GM19023 (cell line): ENCODE results near the gene CPAMD8.
"Not testable (repeated sequence)": the region's sequence is repeated elsewhere in the genome, so short reads cannot be mapped to it uniquely, and the experiment has no call there.

Experiments
- ATAC-seq: cut with Tn5 transposase; IDR thresholded peaks from one replicate; pipeline ENCODE4 v1.9.1; 2021; ENCODE audit warnings: mild to moderate bottlenecking, moderate library complexity; ENCODE audit not compliant: unreplicated experiment

CPAMD8 gene

GRCh38 chr19:17043744-17044143, 17.1 kb upstream of the CPAMD8 start:
- no peak for ATAC-seq

- ATAC-seq: no peak
These were observed 15.4 kb upstream of the CPAMD8 start for GRCh38 chr19:17041976-17042375.

- no peak for ATAC-seq
These were observed 11.4 kb upstream of the CPAMD8 start for GRCh38 chr19:17037966-17038500.

- no peak for ATAC-seq
These were observed 10.6 kb upstream of the CPAMD8 start for GRCh38 chr19:17037184-17037583.

GRCh38 chr19:17036640-17037039, 10.0 kb upstream of the CPAMD8 start:
- no peak for ATAC-seq

GRCh38 chr19:17035842-17036424, 9.3 kb upstream of the CPAMD8 start:
- ATAC-seq: no peak

- no peak for ATAC-seq
These were observed 5.1 kb upstream of the CPAMD8 start for GRCh38 chr19:17031741-17032140.

GRCh38 chr19:17027535-17027975, 945 bp upstream of the CPAMD8 start:
- ATAC-seq: no peak

- ATAC-seq: no peak
These were observed 485 bp downstream of the CPAMD8 start for GRCh38 chr19:17025991-17026658.

GRCh38 chr19:17025361-17025760, 1.2 kb downstream of the CPAMD8 start:
- ATAC-seq: no peak

GRCh38 chr19:17024941-17025340, 1.7 kb downstream of the CPAMD8 start:
- not testable (repeated sequence) for ATAC-seq

GRCh38 chr19:17023805-17024204, 2.8 kb downstream of the CPAMD8 start:
- no peak for ATAC-seq

- no peak for ATAC-seq
These were observed 3.9 kb downstream of the CPAMD8 start for GRCh38 chr19:17022738-17023137.

- no peak for ATAC-seq
These were observed 4.6 kb downstream of the CPAMD8 start for GRCh38 chr19:17021793-17022590.

GRCh38 chr19:17021328-17021727, 5.3 kb downstream of the CPAMD8 start:
- no peak for ATAC-seq

- ATAC-seq: no peak
These were observed 5.8 kb downstream of the CPAMD8 start for GRCh38 chr19:17020823-17021222.

GRCh38 chr19:17020385-17020784, 6.2 kb downstream of the CPAMD8 start:
- ATAC-seq: no peak

- ATAC-seq: not testable (repeated sequence)
These were observed 12.3 kb downstream of the CPAMD8 start for GRCh38 chr19:17014212-17014861.

- ATAC-seq: no peak
These were observed 15.1 kb downstream of the CPAMD8 start for GRCh38 chr19:17011485-17011884.

- ATAC-seq: no peak
These were observed 20.0 kb downstream of the CPAMD8 start for GRCh38 chr19:17006579-17006978.

GRCh38 chr19:17005000-17005399, 21.6 kb downstream of the CPAMD8 start:
- no peak for ATAC-seq
